GM19452 (cell line): Measurements from ENCODE around the gene UBAC2.

Source experiments
- ATAC-seq: cut with Tn5 transposase; IDR thresholded peaks from one replicate; pipeline ENCODE4 v1.9.1; 2021; ENCODE audit not compliant: unreplicated experiment

UBAC2 gene

DNA sequence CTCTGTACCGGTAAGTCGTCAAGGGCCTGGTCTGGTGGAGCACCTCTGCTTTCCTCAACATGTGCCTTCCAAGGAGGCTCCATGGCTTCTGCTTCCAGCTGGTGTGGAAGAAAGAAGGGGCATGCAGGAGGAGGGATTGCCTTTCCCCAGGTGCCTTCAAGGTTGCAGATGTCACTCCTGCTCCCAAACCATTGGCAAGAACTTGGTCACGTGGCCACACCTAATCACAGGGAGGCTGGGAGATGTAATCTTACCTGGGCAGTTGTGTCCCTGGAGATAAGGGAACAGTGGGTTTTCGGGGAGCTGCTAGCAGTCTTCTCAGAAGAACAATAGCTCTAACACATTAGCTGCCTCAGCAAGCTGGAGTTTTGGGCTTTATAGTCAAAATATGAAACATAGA lies 67.3 kb downstream of the UBAC2 start:
- no peak for ATAC-seq

DNA sequence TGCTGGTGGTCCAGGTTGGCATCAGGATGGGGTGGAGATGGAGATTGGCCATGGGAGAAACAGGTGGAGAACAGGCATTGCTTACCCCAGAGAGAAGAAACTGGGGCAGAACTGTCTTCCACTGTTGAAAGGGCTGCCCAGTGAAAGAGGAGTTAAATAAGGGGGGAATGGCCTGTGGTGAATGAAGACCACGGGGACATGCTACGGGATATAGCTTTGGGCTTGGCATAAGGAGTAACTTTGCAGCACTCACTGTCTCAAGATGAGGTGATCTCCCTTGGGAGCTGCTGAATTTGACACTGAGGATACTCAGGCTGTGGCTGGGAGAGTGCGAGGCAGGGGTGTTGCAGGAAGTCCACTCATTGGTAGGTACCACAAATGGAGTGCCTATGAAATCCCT lies 68.2 kb downstream of the UBAC2 start:
- no peak for ATAC-seq

DNA sequence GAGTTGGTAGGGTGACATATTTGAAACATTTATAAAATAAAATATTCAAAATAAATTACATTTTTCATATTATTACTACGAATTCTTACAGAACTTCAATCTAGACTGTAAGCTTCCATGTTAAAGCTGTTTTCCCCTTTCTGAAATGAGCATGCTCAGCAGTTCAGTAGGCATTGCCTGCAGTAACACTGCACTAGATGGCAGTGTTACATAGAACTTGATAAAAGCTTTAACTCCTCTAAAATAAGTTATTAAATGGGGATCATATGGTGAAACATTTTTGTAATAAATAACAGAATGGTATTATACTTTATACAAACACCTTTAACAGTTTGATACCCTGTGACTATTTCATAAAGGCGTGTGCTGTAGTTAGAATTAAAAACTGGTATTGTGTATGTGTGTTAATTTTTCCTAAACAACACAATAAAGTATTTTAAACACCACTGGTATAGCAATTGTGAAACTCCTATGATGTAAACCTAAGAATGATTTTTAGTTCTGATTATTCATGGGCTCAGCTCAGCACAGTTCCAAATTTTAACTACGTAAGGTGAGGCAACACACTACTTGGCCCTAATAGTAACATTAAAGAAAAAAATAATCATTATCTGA lies 69.1 kb downstream of the UBAC2 start:
- peak; percentile 75 for ATAC-seq

DNA sequence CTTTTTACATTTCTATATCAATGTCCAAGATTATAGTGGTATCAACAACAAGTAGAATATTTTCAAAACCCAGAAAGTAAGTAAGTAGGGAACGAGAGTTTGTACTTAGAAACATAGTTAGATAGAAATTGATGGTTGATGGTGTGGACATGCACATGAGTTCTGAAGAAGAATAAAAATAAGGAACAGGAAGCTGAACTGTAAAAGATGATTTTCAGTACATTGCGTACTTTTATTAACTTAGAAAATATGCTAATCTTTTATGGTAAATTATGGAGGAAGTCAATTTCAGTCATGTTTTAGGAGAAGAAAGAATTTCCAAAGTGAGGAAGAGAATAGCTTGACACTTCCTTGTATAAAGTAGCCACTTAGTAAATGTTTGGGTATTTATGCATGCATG lies 69.9 kb downstream of the UBAC2 start:
- no peak for ATAC-seq

DNA sequence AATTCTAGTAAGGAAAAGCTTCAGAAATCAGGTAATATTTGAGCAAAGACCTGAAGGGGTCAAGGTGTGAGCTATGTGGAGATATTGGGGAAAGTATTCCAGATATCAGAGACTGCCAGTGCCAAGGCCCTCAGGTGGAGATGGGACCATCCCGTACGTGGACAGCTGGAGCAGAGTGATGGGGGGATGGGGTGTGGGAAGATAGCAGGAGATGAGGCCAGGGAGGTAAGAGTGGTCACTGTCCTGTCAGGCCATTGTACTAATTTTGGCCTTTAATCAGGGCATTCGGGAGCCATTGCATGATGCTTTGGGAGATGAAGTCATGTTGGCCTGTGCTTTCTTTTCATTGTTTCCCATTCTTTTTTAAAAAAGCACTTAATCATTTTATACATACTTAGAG lies 70.6 kb downstream of the UBAC2 start:
- no peak for ATAC-seq

DNA sequence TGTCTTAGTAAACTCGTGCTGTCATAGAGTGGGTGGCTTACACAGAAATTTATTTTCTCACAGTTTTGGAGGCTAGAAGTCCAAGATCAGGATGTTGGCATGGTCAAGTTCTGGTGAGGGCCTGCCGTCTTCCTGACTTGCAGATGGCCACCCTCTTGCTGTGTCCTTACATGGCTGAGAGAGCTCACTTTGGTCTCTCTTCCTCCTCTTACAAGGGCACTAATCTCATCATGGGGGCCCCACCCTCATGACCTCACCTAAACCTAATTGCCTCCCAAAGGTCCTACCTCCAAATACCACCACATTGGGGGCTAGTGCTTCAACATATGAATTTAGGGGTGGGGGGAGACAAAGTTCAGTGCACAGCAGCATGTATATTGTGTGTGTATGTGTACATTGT lies 71.8 kb downstream of the UBAC2 start:
- no peak for ATAC-seq

DNA sequence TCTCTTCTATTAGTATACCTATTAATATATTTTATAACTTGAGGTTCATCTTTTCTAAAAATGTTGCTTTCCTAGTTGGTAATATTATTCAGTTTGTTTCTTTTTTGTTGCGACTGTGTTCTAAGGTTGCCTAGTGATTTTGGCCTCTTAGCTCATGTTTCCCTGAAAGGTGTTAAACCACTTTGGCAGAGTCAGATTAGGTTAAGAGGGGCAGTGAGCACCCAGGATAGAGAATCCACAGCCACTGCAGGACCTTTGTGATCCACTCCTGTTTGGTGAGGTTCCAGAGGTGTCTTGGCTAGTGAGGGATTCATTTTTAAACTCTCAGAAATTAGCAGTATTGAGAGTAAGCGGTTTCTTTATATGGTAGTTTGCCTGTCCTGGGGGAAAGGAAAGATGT lies 72.5 kb downstream of the UBAC2 start:
- no peak for ATAC-seq

DNA sequence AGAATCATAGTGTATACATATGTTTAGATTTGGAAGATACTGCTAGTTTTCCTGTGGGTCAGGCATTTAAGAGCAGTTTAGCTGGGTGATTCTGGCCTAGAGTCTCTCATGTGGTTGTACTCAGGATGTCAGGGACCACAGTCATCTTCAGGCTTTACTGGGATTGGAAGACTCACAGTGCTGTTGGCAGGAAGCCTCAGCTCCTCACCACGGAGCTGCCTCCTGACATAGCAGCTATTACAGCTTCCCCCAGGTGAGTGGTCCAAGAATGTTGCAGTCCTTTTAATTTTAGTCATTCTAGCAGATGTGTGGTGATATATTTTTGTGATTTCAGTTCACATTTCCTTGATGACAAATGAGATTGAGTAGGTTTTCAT lies 74.4 kb downstream of the UBAC2 start:
- no peak for ATAC-seq

DNA sequence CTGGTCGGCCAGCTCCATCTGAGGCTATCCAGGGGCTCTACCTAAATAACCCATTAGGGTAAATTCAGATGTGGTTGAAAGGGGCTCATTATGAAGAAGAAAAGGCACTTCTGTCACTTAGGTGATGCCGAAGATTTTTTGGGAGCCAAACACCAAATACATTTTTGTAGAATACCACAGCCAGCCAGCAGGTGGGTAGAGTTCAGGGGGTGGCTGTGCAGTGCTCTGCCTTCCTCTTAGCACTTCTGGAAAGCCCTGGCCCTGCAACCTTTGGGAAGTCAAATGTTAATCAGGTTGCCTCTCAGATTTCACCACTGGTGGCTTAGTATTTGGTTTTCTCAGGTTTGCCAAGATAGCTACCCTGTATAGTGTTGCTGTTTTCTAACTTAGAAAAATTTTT lies 76.1 kb downstream of the UBAC2 start:
- ATAC-seq: no peak

DNA sequence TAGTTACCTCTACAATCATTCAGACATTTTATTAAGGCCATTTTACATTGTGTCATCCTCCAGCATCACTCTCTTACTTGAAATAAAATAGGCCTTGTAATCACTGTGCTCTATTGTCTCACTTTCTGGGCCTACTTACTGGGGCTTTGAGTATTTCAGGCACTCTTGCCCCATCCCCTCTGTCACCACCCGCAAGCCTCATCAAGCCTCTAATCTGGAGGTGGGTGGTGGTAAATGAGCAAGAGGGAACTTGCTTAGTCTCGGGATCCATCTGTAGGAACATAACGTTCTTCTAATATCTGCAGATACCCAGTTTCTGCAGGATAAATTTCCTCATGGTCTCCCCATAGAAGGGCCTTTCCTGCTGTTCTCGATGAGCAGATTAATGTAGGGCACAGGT lies 77.0 kb downstream of the UBAC2 start:
- ATAC-seq: no peak

DNA sequence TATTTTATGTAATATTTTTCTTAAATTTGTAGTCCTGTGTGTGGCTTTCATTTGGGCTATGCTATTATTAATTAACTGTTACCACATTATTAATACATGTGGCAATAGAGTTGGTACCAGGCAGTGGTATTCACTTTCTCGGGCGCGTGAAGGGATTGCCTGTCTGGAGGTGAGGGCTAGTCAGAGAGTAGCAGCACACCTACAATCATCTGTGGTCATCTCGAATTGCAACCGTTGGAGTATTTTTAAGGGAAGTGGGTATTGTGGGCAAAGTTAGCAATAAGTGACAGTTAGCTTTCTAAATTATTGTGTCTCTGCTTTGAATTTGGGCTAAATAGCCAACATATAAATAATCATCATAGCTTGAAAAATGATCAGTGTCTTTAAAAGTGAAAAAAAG lies 77.5 kb downstream of the UBAC2 start:
- ATAC-seq: no peak

DNA sequence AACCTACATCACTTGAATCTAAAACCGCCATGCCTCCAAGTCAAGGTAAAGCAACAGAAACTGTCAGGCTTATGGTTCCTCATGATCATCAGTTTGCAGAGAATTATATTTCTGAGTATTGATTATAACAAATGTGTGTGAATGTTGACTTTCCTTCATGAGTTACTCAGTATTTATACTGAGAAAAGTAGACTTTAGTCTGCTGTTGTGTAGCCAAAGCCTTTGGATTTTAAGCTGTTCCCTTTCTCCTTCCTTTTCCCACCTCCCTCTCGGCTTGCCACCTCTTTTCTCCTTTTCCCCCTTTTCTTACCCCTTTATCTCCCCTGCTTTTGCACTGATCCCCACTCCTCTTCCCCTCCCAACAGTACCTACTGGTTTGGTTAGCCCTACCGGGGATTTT lies 78.2 kb downstream of the UBAC2 start:
- ATAC-seq: no peak

DNA sequence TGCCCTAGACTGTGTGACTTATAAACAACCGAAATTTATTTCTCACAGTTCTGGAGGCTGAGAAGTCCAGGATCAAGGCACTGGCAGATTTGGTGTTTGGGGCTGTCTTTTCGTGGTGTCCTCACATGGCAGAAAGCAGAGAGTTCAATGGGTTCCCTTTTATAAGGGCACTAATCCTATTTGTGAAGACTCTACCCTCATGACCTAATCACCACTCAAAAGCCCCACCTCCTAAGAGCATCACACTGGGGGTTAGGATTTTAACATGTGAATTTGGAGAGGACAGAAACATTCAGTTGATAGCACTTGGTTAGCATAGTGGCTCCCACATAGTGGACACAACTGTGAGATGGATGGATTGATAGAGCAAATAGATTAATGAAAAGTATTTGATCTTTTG lies 79.0 kb downstream of the UBAC2 start:
- ATAC-seq: no peak

DNA sequence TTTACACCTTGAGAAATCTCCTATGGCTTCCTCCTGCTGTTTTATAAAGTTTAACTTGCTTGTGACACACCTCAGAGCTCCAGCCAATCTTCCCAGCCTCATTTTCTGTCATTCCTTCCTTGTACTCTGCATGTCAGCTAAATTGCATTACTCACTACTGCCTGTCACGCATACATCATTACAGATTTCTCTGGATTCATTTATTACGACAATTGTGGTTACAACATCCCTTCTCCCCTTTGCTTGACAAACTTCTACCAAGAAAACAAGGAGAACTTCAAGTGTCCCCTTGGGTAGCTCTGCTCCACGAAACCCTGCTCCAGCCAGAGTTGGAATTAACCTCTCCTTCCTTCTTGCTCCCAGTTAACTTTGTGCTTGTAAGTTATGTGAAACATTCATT lies 79.5 kb downstream of the UBAC2 start:
- no peak for ATAC-seq

DNA sequence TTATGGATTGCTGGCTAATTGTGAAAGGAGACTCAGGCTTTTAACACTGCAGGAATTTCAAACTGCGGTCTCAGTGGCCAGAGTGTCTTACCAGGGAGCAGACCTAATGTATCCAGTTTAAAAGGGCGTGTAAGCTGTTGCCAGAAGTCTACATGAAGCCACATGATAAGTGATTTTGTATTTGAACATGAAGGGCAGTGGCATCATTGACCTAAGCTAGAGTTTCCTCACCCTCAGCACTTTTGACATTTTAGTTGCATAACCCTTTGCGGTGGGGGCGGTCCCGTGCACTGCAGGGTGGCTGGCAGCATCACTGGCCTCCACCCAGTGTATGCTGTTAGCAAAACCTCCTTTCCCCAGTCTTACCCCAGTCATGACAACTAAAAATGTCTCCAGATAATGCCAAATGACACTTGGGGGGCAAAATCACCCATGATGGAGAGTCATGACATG lies 81.2 kb downstream of the UBAC2 start:
- peak; percentile 72 for ATAC-seq

DNA sequence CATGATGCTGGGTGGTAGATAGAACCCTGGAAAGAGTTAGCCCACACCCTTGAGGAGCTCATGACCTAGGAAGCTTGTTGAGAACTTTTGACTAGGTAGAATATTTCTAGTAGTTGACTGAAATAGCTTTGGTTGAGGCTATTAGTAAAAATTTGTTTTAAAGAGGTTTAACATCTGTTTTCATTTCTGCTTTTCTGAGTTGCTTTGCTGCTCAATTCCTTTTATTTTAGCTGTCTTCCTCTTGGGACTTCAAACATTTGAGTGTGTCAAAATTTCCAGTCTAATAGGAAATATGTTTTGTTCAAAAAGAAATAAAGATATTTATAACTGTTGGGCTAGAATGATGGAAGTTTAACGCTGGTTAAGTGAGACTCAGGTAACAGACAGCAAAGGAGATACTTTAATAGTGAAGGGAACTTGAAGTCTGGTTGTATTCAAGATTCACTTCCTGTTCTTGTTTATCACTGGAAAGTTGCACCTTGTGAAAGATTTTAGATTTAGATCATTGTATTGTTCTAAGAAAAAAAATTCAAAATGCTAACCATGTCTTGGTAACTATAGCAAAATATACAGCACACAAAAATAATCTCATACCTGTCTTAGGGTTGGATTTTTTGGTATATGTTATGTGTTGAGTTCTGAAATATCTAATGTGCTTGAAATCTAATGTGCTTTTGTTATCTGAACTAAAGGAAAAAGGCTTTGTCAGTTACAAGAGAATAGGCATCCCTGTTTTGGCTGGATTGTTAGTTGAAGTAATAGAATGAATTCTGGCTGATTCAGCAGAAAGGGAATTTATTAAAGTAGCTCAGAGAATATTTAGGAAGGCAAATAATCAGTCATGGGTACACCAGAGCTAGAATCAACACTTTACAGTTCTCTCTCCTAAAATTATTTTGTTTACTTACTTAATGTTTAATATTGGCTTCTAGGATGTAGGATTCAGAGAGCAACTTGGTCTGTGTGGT lies 81.9 kb downstream of the UBAC2 start:
- peak; percentile 65 for ATAC-seq

DNA sequence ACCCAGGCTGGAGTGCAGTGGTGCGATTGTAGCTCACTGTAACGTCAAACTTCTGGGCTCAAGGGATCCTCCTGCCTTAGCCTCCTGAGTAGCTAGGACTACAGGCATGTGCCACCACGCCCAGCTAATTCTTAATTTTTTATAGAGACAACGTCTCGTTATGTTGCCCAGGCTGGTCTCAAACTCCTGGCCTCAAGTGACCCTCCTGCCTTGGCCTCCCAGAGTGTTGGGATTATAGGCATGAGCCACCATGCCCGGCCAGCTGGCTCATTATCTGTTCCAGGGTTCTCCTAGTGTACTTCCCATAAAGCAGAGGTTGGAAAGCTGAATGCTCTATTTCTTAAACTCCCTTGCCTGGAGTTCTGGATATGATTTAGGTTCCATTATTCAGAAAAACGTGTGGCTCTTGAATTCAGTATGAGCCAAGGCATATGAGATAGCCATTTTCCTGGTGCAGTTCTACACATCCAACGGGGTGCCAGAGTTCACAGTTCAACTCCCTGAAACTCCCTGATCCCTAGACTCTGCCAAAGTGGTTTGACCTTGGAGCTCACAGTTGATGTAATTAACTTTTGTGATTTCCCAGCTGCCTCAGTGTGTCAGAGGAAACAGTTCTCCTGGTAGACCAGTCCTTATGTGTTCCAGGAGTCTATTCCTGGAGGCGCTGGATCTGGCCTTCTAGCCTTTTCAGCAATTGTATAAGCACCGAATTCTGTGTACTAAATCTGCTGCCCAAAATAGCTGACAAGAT lies 85.0 kb downstream of the UBAC2 start:
- no peak for ATAC-seq

DNA sequence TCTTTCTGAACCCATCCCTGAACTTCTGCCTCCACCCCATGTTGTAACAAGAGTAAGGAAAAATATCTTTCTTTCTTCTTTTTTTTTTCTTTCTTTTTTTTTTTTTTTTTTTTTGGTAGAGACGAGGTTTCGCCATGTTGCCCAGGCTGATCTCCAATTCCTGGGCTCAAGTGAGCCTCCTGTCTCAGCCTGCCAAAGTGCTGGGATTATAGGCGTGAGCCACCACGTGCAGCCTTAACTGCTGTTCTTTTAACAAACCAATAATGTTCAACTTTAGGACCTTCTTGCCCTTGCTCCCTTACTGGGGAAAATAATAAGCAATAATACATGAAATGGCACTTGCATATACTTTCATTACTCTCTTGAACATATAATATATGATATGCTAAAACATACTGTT lies 86.9 kb downstream of the UBAC2 start:
- ATAC-seq: no peak

DNA sequence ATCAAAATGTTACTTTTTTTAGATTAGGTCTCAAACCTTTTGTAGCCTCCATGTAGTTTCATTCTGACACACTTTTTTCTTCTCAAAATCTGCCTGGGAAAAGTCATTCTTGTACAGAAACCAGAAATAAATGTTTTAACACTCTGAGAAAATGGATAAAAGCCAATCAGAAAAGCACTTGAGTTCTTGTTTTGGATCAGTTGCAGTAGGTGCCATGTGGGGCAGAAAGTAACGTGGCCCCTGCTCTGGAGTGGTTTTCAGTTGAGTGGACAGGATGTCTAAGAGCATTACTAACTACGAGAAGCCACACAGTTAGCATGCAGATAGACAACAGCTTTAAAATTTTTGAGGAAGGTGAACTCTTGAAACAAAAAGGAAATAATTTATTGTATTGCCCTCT lies 87.4 kb downstream of the UBAC2 start:
- peak; percentile 87 for ATAC-seq

DNA sequence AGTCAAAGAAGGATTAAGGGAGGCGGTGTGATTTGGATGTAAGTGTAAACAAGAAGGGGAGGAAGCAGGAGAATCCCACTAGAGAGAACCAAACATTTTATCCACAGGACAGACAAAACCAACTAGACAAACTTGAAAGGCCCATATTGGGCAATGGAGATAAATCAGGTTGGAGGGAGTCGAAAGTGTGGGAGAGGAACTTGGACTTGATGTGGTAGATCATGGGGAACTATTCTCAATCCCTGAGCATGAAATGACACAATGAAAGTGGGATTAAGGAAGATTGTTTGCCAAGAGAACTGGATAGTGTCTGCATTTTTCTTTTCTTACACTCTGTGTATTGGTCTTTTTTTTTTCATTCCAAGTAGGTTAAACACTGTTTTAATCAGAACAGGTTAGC lies 88.6 kb downstream of the UBAC2 start:
- no peak for ATAC-seq

DNA sequence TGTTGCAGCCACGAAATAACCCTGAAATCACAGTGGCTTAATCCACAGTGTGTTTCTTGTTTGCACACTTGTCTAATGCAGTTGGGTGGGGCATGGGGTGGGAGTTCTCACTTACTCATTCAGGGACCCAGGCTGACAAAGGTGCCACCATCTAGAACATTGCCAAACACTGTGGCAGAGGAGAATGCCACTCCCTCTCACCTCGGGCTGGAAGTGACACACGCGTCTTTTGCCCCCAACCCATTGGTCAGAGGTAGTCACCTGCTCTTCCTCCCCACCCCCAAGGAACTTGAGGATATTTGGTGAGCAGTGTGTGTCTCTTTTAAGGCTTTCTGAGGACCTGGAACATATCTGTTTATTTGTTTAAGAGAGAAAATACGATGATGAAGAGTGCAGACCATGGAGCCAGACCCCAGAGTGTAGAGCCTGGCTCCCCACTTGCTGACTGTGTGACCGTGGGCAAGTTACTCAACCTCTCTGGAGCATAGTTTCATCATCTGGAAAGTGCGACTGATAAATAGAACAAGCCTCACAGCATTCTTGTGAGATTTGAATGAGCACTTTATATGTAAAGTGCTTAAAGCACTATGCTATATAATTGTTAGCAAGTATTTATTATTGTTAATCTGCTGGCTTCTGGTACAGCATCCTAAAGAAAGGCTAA lies 89.2 kb downstream of the UBAC2 start:
- ATAC-seq: no peak
